SK-N-MC (cell line): ENCODE measurements around the gene RHOT1.
A peak's percentile ranks its signal among the peaks of the same experiment; 100 is the strongest.
"Not testable (repeated sequence)": the region's sequence is repeated elsewhere in the genome, so short reads cannot be mapped to it uniquely, and the experiment has no call there.

Source experiments
- DNase-seq: peaks from one replicate; pipeline ENCODE4 v3.0.0-alpha.2; 2011; ENCODE audit warnings: low read depth, low spot score
- H3K27ac ChIP-seq: fragments of 200-600 bp; sonication (generic); 2 replicates; pipeline ENCODE4 v1.5.1; 2016; ENCODE audit warnings: mixed run types
- H3K36me3 ChIP-seq: fragments of 200-600 bp; sonication (generic); 2 replicates; pipeline ENCODE4 v1.6.1; 2017; ENCODE audit warnings: antibody characterized with exemption, low read length, mixed read lengths; ENCODE audit not compliant: insufficient read depth
- H3K4me3 ChIP-seq: fragments of 200-600 bp; sonication (generic); 2 replicates; pipeline ENCODE4 v1.5.1; 2016
- H3K9ac ChIP-seq: fragments of 200-600 bp; sonication (generic); 2 replicates; pipeline ENCODE4 v1.8.0; 2017; ENCODE audit warnings: mixed run types, mixed read lengths; ENCODE audit not compliant: insufficient read length
- H3K9me3 ChIP-seq: fragments of 200-600 bp; sonication (generic); 2 replicates; pipeline ENCODE4 v1.6.1; 2017; ENCODE audit warnings: low read depth, mild to moderate bottlenecking, antibody characterized with exemption, low read length, moderate library complexity, mixed read lengths
- EZH2 ChIP-seq: fragments of 200-600 bp; sonication (generic); IDR thresholded peaks from one replicate; pipeline ENCODE4 v1.6.1; 2017; ENCODE audit warnings: antibody characterized with exemption
- FOXP2 ChIP-seq: optimal IDR thresholded peaks from 2 replicates; pipeline ENCODE3; 2011; ENCODE audit warnings: mild to moderate bottlenecking, moderate library complexity; ENCODE audit not compliant: insufficient read depth; ENCODE audit errors: extremely low read length, control extremely low read depth
- POLR2AphosphoS5 ChIP-seq: IDR thresholded peaks from 2 replicates; pipeline ENCODE4 v1.6.1; 2012; ENCODE audit warnings: mild to moderate bottlenecking, low read depth, low read length, borderline replicate concordance

RHOT1 gene

GRCh38 chr17:32136856-32137255 is 5.4 kb upstream of the RHOT1 start:
- DNase-seq = no peak
- TF ChIP-seq POLR2AphosphoS5 (no peak), EZH2 (no peak), FOXP2 (no peak)
- Histone ChIP-seq H3K4me3 (no peak overlapping the region), H3K27ac (no peak overlapping the region), H3K9me3 (no peaks in the 10 kb centered on the region), H3K36me3 (no peaks in the 10 kb centered on the region), H3K9ac (no peak overlapping the region)

GRCh38 chr17:32139504-32139903 is 2.8 kb upstream of the RHOT1 start:
- not testable (repeated sequence) for H3K36me3 ChIP-seq, H3K9ac ChIP-seq, H3K27ac ChIP-seq, H3K4me3 ChIP-seq, H3K9me3 ChIP-seq, DNase-seq

- Histone ChIP-seq H3K9me3 (no peaks in the 10 kb centered on the region), H3K9ac (peak overlapping the region; percentile 92), H3K4me3 (peak overlapping the region; percentile 99), H3K27ac (peak overlapping the region; percentile 98), H3K36me3 (no peaks in the 10 kb centered on the region; the same call in 1 of the 2 replicates)
- peak; percentile 94 for DNase-seq
- TF ChIP-seq POLR2AphosphoS5 (no peak), FOXP2 (no peak), EZH2 (no peak)
Measured at GRCh38 chr17:32141258-32141657, 1.0 kb upstream of the RHOT1 start.

- Histone ChIP-seq H3K27ac (peak overlapping the region; percentile 98), H3K9me3 (no peaks in the 10 kb centered on the region), H3K36me3 (no peaks in the 10 kb centered on the region; the same call in 1 of the 2 replicates), H3K9ac (peak overlapping the region; percentile 92), H3K4me3 (peak overlapping the region; percentile 99)
- TF ChIP-seq FOXP2 (no peak), POLR2AphosphoS5 (no peak), EZH2 (no peak)
- DNase-seq = no peak
Measured at GRCh38 chr17:32141679-32142037, 644 bp upstream of the RHOT1 start.

- Histone ChIP-seq H3K4me3 (peak overlapping the region; percentile 99), H3K27ac (peak overlapping the region; percentile 50; the same call in 1 of the 2 replicates), H3K9ac (peak overlapping the region; percentile 92), H3K36me3 (no peaks in the 10 kb centered on the region; the same call in 1 of the 2 replicates), H3K9me3 (no peaks in the 10 kb centered on the region)
- no peak for DNase-seq
- TF ChIP-seq FOXP2 (no peak), POLR2AphosphoS5 (no peak), EZH2 (no peak)
Measured at GRCh38 chr17:32142857-32143526, 690 bp downstream of the RHOT1 start.

GRCh38 chr17:32143527-32143870 is 1.2 kb downstream of the RHOT1 start:
- no peak for DNase-seq
- Histone ChIP-seq H3K9me3 (no peaks in the 10 kb centered on the region), H3K36me3 (no peaks in the 10 kb centered on the region; the same call in 1 of the 2 replicates), H3K27ac (no peak overlapping the region; the same call in 1 of the 2 replicates), H3K4me3 (peak overlapping the region; percentile 99), H3K9ac (peak overlapping the region; percentile 92)
- TF ChIP-seq EZH2 (no peak), POLR2AphosphoS5 (no peak), FOXP2 (no peak)

- H3K9me3 ChIP-seq, H3K9ac ChIP-seq, DNase-seq, H3K4me3 ChIP-seq, H3K27ac ChIP-seq, H3K36me3 ChIP-seq: not testable (repeated sequence)
Measured at GRCh38 chr17:32144442-32144841, 2.1 kb downstream of the RHOT1 start.

GRCh38 chr17:32148351-32148750 is 6.0 kb downstream of the RHOT1 start:
- Histone ChIP-seq H3K27ac (peak overlapping the region; percentile 64), H3K4me3 (no peak overlapping the region), H3K9me3 (no peaks in the 10 kb centered on the region), H3K9ac (no peak overlapping the region), H3K36me3 (peaks cover 7% of the 10 kb centered on the region)
- DNase-seq = no peak
- TF ChIP-seq POLR2AphosphoS5 = no peak
- no peak for TF ChIP-seq FOXP2
- TF ChIP-seq EZH2 = no peak

GRCh38 chr17:32150358-32150757 is 8.1 kb downstream of the RHOT1 start:
- no peak for DNase-seq
- H3K4me3 ChIP-seq = no peak overlapping the region
- H3K27ac ChIP-seq = no peak overlapping the region
- H3K9ac ChIP-seq = no peak overlapping the region
- no peaks in the 10 kb centered on the region for H3K9me3 ChIP-seq
- peaks cover 13% of the 10 kb centered on the region for H3K36me3 ChIP-seq
- no peak for TF ChIP-seq POLR2AphosphoS5
- no peak for TF ChIP-seq EZH2
- TF ChIP-seq FOXP2 = no peak
